Measurements from ENCODE around the gene LAYN. TPM values are rescaled to one million over a fixed set of nuclear protein-coding genes. Genes with fewer than 3 reads are reported as not detected.

The LAYN gene
- total and polyA plus RNA-seq, 2 of the 13 experiments (the other 11 are each of a cell fraction or from before 2014, with no cell fraction given) = 0.17 TPM; not detected in 1

GRCh38 chr11:111570796-111571195, 30.3 kb downstream of the LAYN start (continued):
- no peak for TF ChIP-seq HBP1 (CRISPR knock-in tag; IDR thresholded peaks at IDR 0.05; ENCODE audit: low read depth)
- no peak for TF ChIP-seq CREBL2 (CRISPR knock-in tag; IDR thresholded peaks at IDR 0.05; ENCODE audit: borderline replicate concordance)
- no peak for TF ChIP-seq ATF5 (CRISPR knock-in tag; IDR thresholded peaks at IDR 0.05; ENCODE audit: low read depth)
- TF ChIP-seq ZNF556 (CRISPR knock-in tag; IDR thresholded peaks at IDR 0.05; ENCODE audit: borderline replicate concordance) = no peak
- no peak for TF ChIP-seq SCMH1 (CRISPR knock-in tag; IDR thresholded peaks at IDR 0.05; ENCODE audit: borderline replicate concordance)

- Histone ChIP-seq H3K79me2 (ENCODE audit: insufficient read depth, low read length) (no peaks in the 10 kb centered on the region), H4K20me1 (ENCODE audit: insufficient read depth, low read length) (no peaks in the 10 kb centered on the region), H3K27me3 (ENCODE audit: control insufficient read depth in 1 of 2, insufficient read depth in 2 of 2, low read length in 2 of 2) (no peaks in the 10 kb centered on the region; a peak in 1 of 5 replicates), H3K27ac (ENCODE audit: extremely low read length, insufficient read depth, low read length) (no peak overlapping the region), H3K4me3 (replicated peaks in 1 of 3; ENCODE audit: insufficient read depth in 1 of 3, low read depth in 2 of 3, low read length in 3 of 3) (peak overlapping the region in 1 of 3 experiments; percentile 42; a peak in 2 of 6 replicates), H2AFZ (ENCODE audit: low read length) (no peak overlapping the region), H3K9ac (ENCODE audit: insufficient read depth, low read depth, low read length) (no peak overlapping the region), H3K4me1 (ENCODE audit: insufficient read depth, low read length) (peaks cover 51% of the 10 kb centered on the region), H3K9me3 (ENCODE audit: low read length) (no peaks in the 10 kb centered on the region), H3K4me2 (ENCODE audit: low read depth, low read length) (peak overlapping the region; percentile 72), H3K36me3 (replicated peaks in 1 of 2; ENCODE audit: control insufficient read depth in 1 of 2, insufficient read depth in 2 of 2, low read length in 2 of 2) (no peaks in the 10 kb centered on the region)
- no TSS peak for BruUV-seq (replicated peaks)
- WGBS (ENCODE audit: low lambda C conversion rate) = 11% methylated on average over 6 of the region's 6 CpGs
- in situ Hi-C loops (cut with HindIII; ENCODE audit: extremely low pct_ligation_motif_present, low pct_unique_long_range_greater_than_20kb) = no loop called here
- ChIA-PET CTCF (ENCODE audit: low intra/inter-chr PET ratio, low total read pairs) (no interaction called here), POLR2A (no interaction called here)
- intact Hi-C loops (cut with micrococcal nuclease; ENCODE audit: unreplicated experiment) = no loop called here
- FAIRE-seq = peak; percentile 68
- DNase-seq (ENCODE audit: low spot score) = peak; percentile 56
- ATAC-seq = peak; percentile 91
- TF ChIP-seq ZMAT3 (CRISPR knock-in tag; conservative IDR thresholded peaks at IDR 0.05) = no peak
- peak; percentile 58; the same call in 1 of the 2 replicates for TF ChIP-seq ZNF292 (CRISPR knock-in tag; IDR thresholded peaks at IDR 0.05; ENCODE audit: borderline replicate concordance, low read depth)
- no peak for TF ChIP-seq HCFC1 (IDR thresholded peaks at IDR 0.05; ENCODE audit: low read depth, low read length)
- no peak for TF ChIP-seq EHMT2 (IDR thresholded peaks at IDR 0.05; ENCODE audit: borderline replicate concordance, low read depth, low read length)
- no peak for TF ChIP-seq TIGD3 (CRISPR knock-in tag; IDR thresholded peaks at IDR 0.05; ENCODE audit: borderline replicate concordance)
- TF ChIP-seq GABPB1 (CRISPR knock-in tag; IDR thresholded peaks at IDR 0.05) = no peak
- no peak for TF ChIP-seq IKZF4 (CRISPR knock-in tag; IDR thresholded peaks at IDR 0.05; ENCODE audit: borderline replicate concordance, low read depth, not compliant biosample characterization)
- peak; percentile 34 for TF ChIP-seq ZNF781 (CRISPR knock-in tag; IDR thresholded peaks at IDR 0.05; ENCODE audit: borderline replicate concordance, not compliant biosample characterization)
- no peak for TF ChIP-seq ZNF260 (CRISPR knock-in tag; IDR thresholded peaks at IDR 0.05; ENCODE audit: borderline replicate concordance, low read depth)
- TF ChIP-seq TFE3 (CRISPR knock-in tag; IDR thresholded peaks at IDR 0.05) = no peak
- no peak for TF ChIP-seq MED1 (CRISPR knock-in tag; IDR thresholded peaks at IDR 0.05)
These were observed 31.4 kb downstream of the LAYN start for GRCh38 chr11:111571829-111572501.
